GM12873 (cell line): ENCODE results near the gene ST3GAL3.

Experiments
- TF ChIP-seq, protein P1 (sequence below): IDR thresholded peaks from 2 replicates; pipeline ENCODE4 v1.5.1; 2012; ENCODE audit warnings: low read depth, mild to moderate bottlenecking, moderate library complexity, low read length, control low read depth; ENCODE audit not compliant: insufficient read depth; ENCODE audit errors: missing control alignments

ST3GAL3 gene

DNA sequence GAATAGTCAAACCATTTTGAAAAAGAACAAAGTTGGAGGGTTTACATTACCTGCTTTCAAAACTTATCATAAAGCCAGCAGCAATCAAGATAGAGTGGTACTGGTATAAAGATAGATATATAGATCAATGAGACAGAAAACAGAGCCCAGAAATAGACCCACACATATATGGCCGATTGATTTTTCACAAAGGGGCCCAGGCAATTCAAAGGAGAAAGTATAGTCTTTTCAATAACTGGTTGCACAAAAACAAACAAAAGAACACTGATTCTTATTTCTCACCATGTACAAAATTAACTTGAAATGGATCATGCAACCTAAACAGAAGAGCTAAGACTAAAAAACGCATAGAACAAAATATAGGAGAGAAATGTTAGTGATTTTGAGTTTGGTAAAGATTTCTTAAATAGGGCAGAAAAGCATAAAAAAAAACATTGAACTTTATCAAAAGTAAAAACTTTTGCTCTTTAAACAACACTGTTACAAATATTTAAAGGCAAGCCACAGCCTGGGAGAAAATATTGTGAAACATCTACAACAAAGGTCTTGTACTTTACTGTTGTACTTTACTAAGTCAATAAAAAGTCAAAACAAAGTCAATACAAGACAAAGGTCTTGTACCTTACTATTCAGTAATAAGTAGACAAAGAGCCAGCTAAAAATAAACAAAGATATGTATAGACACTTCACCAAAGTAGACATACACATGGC lies 50.2 kb downstream of the ST3GAL3 start:
- TF ChIP-seq, protein P1, sequence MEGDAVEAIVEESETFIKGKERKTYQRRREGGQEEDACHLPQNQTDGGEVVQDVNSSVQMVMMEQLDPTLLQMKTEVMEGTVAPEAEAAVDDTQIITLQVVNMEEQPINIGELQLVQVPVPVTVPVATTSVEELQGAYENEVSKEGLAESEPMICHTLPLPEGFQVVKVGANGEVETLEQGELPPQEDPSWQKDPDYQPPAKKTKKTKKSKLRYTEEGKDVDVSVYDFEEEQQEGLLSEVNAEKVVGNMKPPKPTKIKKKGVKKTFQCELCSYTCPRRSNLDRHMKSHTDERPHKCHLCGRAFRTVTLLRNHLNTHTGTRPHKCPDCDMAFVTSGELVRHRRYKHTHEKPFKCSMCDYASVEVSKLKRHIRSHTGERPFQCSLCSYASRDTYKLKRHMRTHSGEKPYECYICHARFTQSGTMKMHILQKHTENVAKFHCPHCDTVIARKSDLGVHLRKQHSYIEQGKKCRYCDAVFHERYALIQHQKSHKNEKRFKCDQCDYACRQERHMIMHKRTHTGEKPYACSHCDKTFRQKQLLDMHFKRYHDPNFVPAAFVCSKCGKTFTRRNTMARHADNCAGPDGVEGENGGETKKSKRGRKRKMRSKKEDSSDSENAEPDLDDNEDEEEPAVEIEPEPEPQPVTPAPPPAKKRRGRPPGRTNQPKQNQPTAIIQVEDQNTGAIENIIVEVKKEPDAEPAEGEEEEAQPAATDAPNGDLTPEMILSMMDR: no peak

DNA sequence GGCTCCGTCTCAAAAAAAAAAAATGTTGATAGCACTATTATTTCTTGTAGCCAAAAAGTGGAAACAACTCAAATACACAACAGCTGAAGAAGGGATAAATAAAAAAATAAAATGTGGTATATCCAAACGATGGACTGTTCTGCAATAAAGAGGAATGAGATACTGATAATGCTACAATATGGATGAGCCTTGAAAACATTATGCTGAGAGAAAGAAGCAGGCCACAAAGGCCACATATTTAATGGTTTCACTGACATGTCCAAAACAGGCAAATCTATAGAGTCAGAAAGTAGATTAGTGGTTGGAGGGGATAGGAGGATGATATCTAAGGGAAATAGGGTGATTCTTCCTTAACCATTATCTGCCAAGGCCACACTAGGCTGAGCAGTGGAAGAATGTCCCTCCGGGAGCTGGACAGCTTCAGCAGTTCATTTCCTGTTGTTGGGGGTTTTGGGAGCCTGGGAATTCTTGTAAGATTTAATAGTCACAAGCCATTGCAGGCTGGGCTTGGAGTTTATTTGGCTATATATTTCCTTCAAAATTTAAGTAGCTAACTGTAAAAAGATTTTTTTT lies 53.5 kb downstream of the ST3GAL3 start:
- TF ChIP-seq, protein P1: no peak

- TF ChIP-seq, protein P1: peak; percentile 88
Measured at GRCh38 chr1:43763497-43763973, 56.2 kb downstream of the ST3GAL3 start.

GRCh38 chr1:43764581-43764980 lies 57.2 kb downstream of the ST3GAL3 start:
- TF ChIP-seq, protein P1: no peak

DNA sequence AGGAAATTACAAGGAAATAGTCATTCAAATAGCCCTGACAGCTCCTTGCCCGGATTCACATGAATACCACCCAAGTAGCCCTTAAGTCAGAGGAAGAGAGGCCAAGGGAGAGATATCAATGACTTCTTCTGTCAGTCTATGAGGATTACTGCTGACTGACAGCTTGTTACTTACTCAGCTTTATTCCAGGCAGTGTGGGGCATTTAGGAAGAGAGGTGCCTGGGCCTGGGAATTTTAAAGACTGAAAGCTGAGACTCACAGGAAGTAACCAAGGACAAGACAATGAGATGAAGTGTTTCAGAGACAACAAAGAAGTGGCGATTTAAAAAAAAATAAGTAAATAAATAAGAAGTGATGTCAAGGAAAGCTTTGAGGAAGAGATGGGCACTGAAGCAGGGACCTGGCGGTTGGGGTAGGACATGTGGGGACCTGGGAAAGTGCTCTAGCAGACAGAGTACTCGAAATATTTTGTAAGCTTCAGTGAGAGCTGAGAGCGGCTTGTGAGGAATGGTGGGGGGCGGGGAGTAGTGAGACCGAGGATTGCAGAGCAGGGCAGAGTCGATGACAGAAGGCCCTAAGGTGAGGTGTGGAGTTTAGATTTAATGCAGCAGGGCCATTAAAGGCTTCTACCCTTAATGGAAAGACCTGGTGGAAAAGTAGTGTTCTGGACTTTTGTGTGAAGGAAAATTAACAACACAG lies 58.9 kb downstream of the ST3GAL3 start:
- TF ChIP-seq, protein P1: no peak

GRCh38 chr1:43766818-43767525 lies 59.6 kb downstream of the ST3GAL3 start:
- TF ChIP-seq, protein P1: no peak

GRCh38 chr1:43768168-43768567 lies 60.8 kb downstream of the ST3GAL3 start:
- TF ChIP-seq, protein P1: no peak
